ENCODE results near the gene CDH23.

CDH23 gene

GRCh38 chr10:71569775-71570588 is 173.3 kb downstream of the CDH23 start:
- Histone ChIP-seq H3F3A (ENCODE audit: low read depth) (no peaks in the 10 kb centered on the region), H2AFZ (ENCODE audit: low read length) (no peak overlapping the region), H4K20me1 (ENCODE audit: insufficient read depth, low read length, poor library complexity, severe bottlenecking) (no peaks in the 10 kb centered on the region), H3K4me2 (ENCODE audit: low read depth, low read length, poor library complexity, severe bottlenecking) (no peak overlapping the region), H3K9me2 (replicated peaks; ENCODE audit: low read depth, low read length) (no peaks in the 10 kb centered on the region), H3K4me1 (ENCODE audit: insufficient read depth, low read length, poor library complexity, severe bottlenecking) (no peaks in the 10 kb centered on the region), H3K27me3 (ENCODE audit: insufficient read depth, low read length, poor library complexity, severe bottlenecking) (no peaks in the 10 kb centered on the region), H3K79me2 (ENCODE audit: insufficient read depth, low read length) (no peaks in the 10 kb centered on the region), H3K4me3 (ENCODE audit: low read length, poor library complexity, severe bottlenecking) (no peak overlapping the region), H3K9ac (ENCODE audit: low read depth, low read length, poor library complexity, severe bottlenecking) (no peak overlapping the region), H3K9me3 (ENCODE audit: insufficient read depth, low read depth, low read length) (no peaks in the 10 kb centered on the region), H3K36me3 (ENCODE audit: insufficient read depth, low read length) (no peaks in the 10 kb centered on the region)
- TF ChIP-seq CTCF (conservative IDR thresholded peaks at IDR 0.05; ENCODE audit: low read length) (peak; percentile 91), EZH2phosphoT487 (IDR thresholded peaks at IDR 0.05; ENCODE audit: borderline replicate concordance) (no peak)

GRCh38 chr10:71571460-71572175 is 174.9 kb downstream of the CDH23 start:
- no peak for TF ChIP-seq CTCF (conservative IDR thresholded peaks at IDR 0.05; ENCODE audit: low read length)
- TF ChIP-seq EZH2phosphoT487 (IDR thresholded peaks at IDR 0.05; ENCODE audit: borderline replicate concordance): no peak
- no peaks in the 10 kb centered on the region for H3K36me3 ChIP-seq (ENCODE audit: insufficient read depth, low read length)
- no peaks in the 10 kb centered on the region for H3K27me3 ChIP-seq (ENCODE audit: insufficient read depth, low read length, poor library complexity, severe bottlenecking)
- H3K4me3 ChIP-seq (ENCODE audit: low read length, poor library complexity, severe bottlenecking): no peak overlapping the region
- H3K9me3 ChIP-seq (ENCODE audit: insufficient read depth, low read depth, low read length): no peaks in the 10 kb centered on the region
- no peaks in the 10 kb centered on the region for H3K4me1 ChIP-seq (ENCODE audit: insufficient read depth, low read length, poor library complexity, severe bottlenecking)
- no peaks in the 10 kb centered on the region for H3F3A ChIP-seq (ENCODE audit: low read depth)
- H4K20me1 ChIP-seq (ENCODE audit: insufficient read depth, low read length, poor library complexity, severe bottlenecking): no peaks in the 10 kb centered on the region
- H3K4me2 ChIP-seq (ENCODE audit: low read depth, low read length, poor library complexity, severe bottlenecking): no peak overlapping the region
- no peak overlapping the region for H3K9ac ChIP-seq (ENCODE audit: low read depth, low read length, poor library complexity, severe bottlenecking)
- no peaks in the 10 kb centered on the region for H3K79me2 ChIP-seq (ENCODE audit: insufficient read depth, low read length)
- H3K9me2 ChIP-seq (replicated peaks; ENCODE audit: low read depth, low read length): no peaks in the 10 kb centered on the region
- no peak overlapping the region for H2AFZ ChIP-seq (ENCODE audit: low read length)

GRCh38 chr10:71572962-71573361 is 176.2 kb downstream of the CDH23 start:
- Histone ChIP-seq H3F3A (ENCODE audit: low read depth) (no peaks in the 10 kb centered on the region), H3K79me2 (ENCODE audit: insufficient read depth, low read length) (no peaks in the 10 kb centered on the region), H3K4me3 (ENCODE audit: low read length, poor library complexity, severe bottlenecking) (no peak overlapping the region), H3K4me1 (ENCODE audit: insufficient read depth, low read length, poor library complexity, severe bottlenecking) (no peaks in the 10 kb centered on the region), H3K9ac (ENCODE audit: low read depth, low read length, poor library complexity, severe bottlenecking) (no peak overlapping the region), H4K20me1 (ENCODE audit: insufficient read depth, low read length, poor library complexity, severe bottlenecking) (no peaks in the 10 kb centered on the region), H3K4me2 (ENCODE audit: low read depth, low read length, poor library complexity, severe bottlenecking) (no peak overlapping the region), H2AFZ (ENCODE audit: low read length) (no peak overlapping the region), H3K9me3 (ENCODE audit: insufficient read depth, low read depth, low read length) (no peaks in the 10 kb centered on the region), H3K27me3 (ENCODE audit: insufficient read depth, low read length, poor library complexity, severe bottlenecking) (no peaks in the 10 kb centered on the region), H3K36me3 (ENCODE audit: insufficient read depth, low read length) (no peaks in the 10 kb centered on the region), H3K9me2 (replicated peaks; ENCODE audit: low read depth, low read length) (no peaks in the 10 kb centered on the region)
- TF ChIP-seq CTCF (conservative IDR thresholded peaks at IDR 0.05; ENCODE audit: low read length) (no peak), EZH2phosphoT487 (IDR thresholded peaks at IDR 0.05; ENCODE audit: borderline replicate concordance) (no peak)

Data from Loucy (cell line).